ENCODE data around the gene CCSER1. TPM values are rescaled to one million over a fixed set of nuclear protein-coding genes. Genes with fewer than 3 reads are reported as not detected.

The CCSER1 gene
- total and polyA plus RNA-seq, 2 donors (not counting 1 experiment from before 2014, with no cell fraction given): under 0.01 TPM; not detected in 1

DNA sequence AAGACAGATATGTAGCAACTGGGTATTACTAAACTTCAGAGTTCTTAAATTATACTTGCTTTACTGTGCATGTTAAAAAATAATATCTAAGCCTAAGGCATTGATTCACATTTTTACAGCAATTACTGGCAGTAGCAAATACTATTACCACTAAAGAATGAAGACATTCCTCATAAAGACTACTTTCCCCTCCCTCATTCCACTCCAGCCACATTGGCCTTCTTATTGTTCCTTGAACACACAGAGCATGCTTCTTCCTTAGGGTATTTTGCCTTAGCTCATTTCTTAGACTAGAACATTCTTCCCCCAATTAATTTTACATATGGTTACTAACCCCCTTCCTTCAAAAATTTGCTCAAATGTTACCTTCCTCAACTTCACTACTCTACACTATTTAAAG lies 717.0 kb downstream of the CCSER1 start:
- TF ChIP-seq, protein P1, sequence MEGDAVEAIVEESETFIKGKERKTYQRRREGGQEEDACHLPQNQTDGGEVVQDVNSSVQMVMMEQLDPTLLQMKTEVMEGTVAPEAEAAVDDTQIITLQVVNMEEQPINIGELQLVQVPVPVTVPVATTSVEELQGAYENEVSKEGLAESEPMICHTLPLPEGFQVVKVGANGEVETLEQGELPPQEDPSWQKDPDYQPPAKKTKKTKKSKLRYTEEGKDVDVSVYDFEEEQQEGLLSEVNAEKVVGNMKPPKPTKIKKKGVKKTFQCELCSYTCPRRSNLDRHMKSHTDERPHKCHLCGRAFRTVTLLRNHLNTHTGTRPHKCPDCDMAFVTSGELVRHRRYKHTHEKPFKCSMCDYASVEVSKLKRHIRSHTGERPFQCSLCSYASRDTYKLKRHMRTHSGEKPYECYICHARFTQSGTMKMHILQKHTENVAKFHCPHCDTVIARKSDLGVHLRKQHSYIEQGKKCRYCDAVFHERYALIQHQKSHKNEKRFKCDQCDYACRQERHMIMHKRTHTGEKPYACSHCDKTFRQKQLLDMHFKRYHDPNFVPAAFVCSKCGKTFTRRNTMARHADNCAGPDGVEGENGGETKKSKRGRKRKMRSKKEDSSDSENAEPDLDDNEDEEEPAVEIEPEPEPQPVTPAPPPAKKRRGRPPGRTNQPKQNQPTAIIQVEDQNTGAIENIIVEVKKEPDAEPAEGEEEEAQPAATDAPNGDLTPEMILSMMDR (conservative IDR thresholded peaks at IDR 0.05 in 1 of 2, IDR thresholded peaks at IDR 0.05 in 1 of 2; ENCODE audit: low read depth in 1 of 2, low read length in 2 of 2): no peak
- TF ChIP-seq EZH2 (IDR thresholded peaks at IDR 0.05; ENCODE audit: low read length, missing control alignments): no peak
- H3K9ac ChIP-seq (ENCODE audit: insufficient read depth, low read length): no peak overlapping the region
- H3K9me3 ChIP-seq (ENCODE audit: control insufficient read depth, insufficient read depth, low read depth, low read length): no peaks in the 10 kb centered on the region
- no peaks in the 10 kb centered on the region for H3K36me3 ChIP-seq (ENCODE audit: control insufficient read depth, insufficient read depth, low read length)
- no peak overlapping the region for H3K4me3 ChIP-seq (replicated peaks in 1 of 4; ENCODE audit: control extremely low read depth in 1 of 4, insufficient read depth in 1 of 4, low read depth in 3 of 4, low read length in 4 of 4)
- no peak overlapping the region for H3K4me2 ChIP-seq (ENCODE audit: extremely low read depth, insufficient read depth, low read length)
- no peak overlapping the region for H3K27ac ChIP-seq (ENCODE audit: insufficient read depth, low read length)
- no peak overlapping the region for H2AFZ ChIP-seq (ENCODE audit: low read length)
- H3K27me3 ChIP-seq (ENCODE audit: control insufficient read depth, insufficient read depth, low read length): no peaks in the 10 kb centered on the region
- H4K20me1 ChIP-seq (ENCODE audit: control insufficient read depth, extremely low read depth, insufficient read depth, low read length): no peaks in the 10 kb centered on the region
- DNase-seq (ENCODE audit: low read depth in 2 of 2): peak in 1 of 2 donors; percentile 21
- no peaks in the 10 kb centered on the region for H3K79me2 ChIP-seq (ENCODE audit: control insufficient read depth, insufficient read depth, low read length)
- no peaks in the 10 kb centered on the region for H3K4me1 ChIP-seq (ENCODE audit: control insufficient read depth, extremely low read depth, insufficient read depth, low read length)

DNA sequence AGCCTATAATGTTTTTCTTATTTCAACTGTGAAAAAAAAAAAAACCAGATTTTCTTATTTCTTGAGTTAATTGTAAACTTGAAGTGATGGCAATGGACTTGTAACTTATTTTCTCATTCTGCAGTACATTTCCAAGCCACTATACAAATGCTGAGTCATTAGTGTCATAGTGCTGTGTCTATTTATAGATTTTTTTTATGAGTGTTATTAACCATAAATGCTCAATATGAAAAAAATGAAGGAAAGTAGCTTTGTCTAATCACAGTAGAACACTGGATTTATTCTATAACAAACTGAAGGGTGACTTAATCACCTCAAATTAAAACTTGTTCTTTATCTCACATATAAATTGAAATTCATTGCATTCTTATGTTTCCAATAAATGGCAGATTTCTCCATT lies 718.6 kb downstream of the CCSER1 start:
- no peaks in the 10 kb centered on the region for H3K4me1 ChIP-seq (ENCODE audit: control insufficient read depth, extremely low read depth, insufficient read depth, low read length)
- H3K27me3 ChIP-seq (ENCODE audit: control insufficient read depth, insufficient read depth, low read length): no peaks in the 10 kb centered on the region
- TF ChIP-seq EZH2 (IDR thresholded peaks at IDR 0.05; ENCODE audit: low read length, missing control alignments): no peak
- TF ChIP-seq, protein P1 (conservative IDR thresholded peaks at IDR 0.05 in 1 of 2, IDR thresholded peaks at IDR 0.05 in 1 of 2; ENCODE audit: low read depth in 1 of 2, low read length in 2 of 2): no peak
- no peak overlapping the region for H3K4me2 ChIP-seq (ENCODE audit: extremely low read depth, insufficient read depth, low read length)
- H3K27ac ChIP-seq (ENCODE audit: insufficient read depth, low read length): no peak overlapping the region
- peak; percentile 17 to 50 for DNase-seq (ENCODE audit: low read depth in 2 of 2)
- no peaks in the 10 kb centered on the region for H3K9me3 ChIP-seq (ENCODE audit: control insufficient read depth, insufficient read depth, low read depth, low read length)
- no peaks in the 10 kb centered on the region for H3K36me3 ChIP-seq (ENCODE audit: control insufficient read depth, insufficient read depth, low read length)
- no peak overlapping the region for H2AFZ ChIP-seq (ENCODE audit: low read length)
- H3K4me3 ChIP-seq (replicated peaks in 1 of 4; ENCODE audit: control extremely low read depth in 1 of 4, insufficient read depth in 1 of 4, low read depth in 3 of 4, low read length in 4 of 4): no peak overlapping the region
- no peaks in the 10 kb centered on the region for H4K20me1 ChIP-seq (ENCODE audit: control insufficient read depth, extremely low read depth, insufficient read depth, low read length)
- no peaks in the 10 kb centered on the region for H3K79me2 ChIP-seq (ENCODE audit: control insufficient read depth, insufficient read depth, low read length)
- no peak overlapping the region for H3K9ac ChIP-seq (ENCODE audit: insufficient read depth, low read length)

DNA sequence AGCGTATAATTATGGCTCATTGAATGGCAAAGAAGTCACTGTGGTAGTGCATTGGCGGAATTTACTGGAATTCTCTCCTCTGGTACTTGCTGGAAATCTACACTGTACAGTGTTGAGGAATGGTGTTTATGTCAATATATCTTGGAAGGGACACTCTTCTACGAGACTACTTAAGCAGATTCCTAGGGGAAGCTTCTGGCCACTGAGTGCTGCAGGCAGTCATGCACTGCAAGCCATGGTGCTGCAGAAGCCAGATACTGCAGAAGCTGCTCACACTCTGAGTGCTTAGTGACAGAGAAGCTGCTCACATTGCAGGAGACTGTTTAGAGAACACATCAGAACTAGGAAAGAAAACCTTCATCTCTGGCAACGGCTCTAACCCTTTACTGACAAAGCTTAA lies 725.0 kb downstream of the CCSER1 start:
- no peaks in the 10 kb centered on the region for H3K9me3 ChIP-seq (ENCODE audit: control insufficient read depth, insufficient read depth, low read depth, low read length)

More for the DNA sequence above, 725.0 kb downstream of the CCSER1 start:
- no peak overlapping the region for H2AFZ ChIP-seq (ENCODE audit: low read length)
- H3K79me2 ChIP-seq (ENCODE audit: control insufficient read depth, insufficient read depth, low read length): no peaks in the 10 kb centered on the region
- no peaks in the 10 kb centered on the region for H3K36me3 ChIP-seq (ENCODE audit: control insufficient read depth, insufficient read depth, low read length)
- H3K4me1 ChIP-seq (ENCODE audit: control insufficient read depth, extremely low read depth, insufficient read depth, low read length): no peaks in the 10 kb centered on the region
- H3K27me3 ChIP-seq (ENCODE audit: control insufficient read depth, insufficient read depth, low read length): no peaks in the 10 kb centered on the region
- DNase-seq (ENCODE audit: low read depth in 2 of 2): no peak
- H4K20me1 ChIP-seq (ENCODE audit: control insufficient read depth, extremely low read depth, insufficient read depth, low read length): no peaks in the 10 kb centered on the region
- H3K9ac ChIP-seq (ENCODE audit: insufficient read depth, low read length): no peak overlapping the region
- H3K4me3 ChIP-seq (replicated peaks in 1 of 4; ENCODE audit: control extremely low read depth in 1 of 4, insufficient read depth in 1 of 4, low read depth in 3 of 4, low read length in 4 of 4): no peak overlapping the region
- no peak overlapping the region for H3K4me2 ChIP-seq (ENCODE audit: extremely low read depth, insufficient read depth, low read length)
- TF ChIP-seq EZH2 (IDR thresholded peaks at IDR 0.05; ENCODE audit: low read length, missing control alignments): no peak
- TF ChIP-seq, protein P1 (conservative IDR thresholded peaks at IDR 0.05 in 1 of 2, IDR thresholded peaks at IDR 0.05 in 1 of 2; ENCODE audit: low read depth in 1 of 2, low read length in 2 of 2): no peak
- no peak overlapping the region for H3K27ac ChIP-seq (ENCODE audit: insufficient read depth, low read length)

Measured in fibroblast of lung (primary cell).